Panc1 (cell line): ENCODE data around the gene CYTL1.

Source experiments
- SIN3A ChIP-seq: IDR thresholded peaks from 2 replicates; pipeline ENCODE4 v1.6.1; 2012; ENCODE audit warnings: low read depth, mild to moderate bottlenecking, low read length, moderate library complexity, borderline replicate concordance; ENCODE audit not compliant: insufficient read depth
- TF ChIP-seq, protein P1 (sequence below), 2 experiments: IDR thresholded peaks; 2 replicates each; pipeline ENCODE4 v1.6.1; 2011 to 2012; ENCODE audit warnings: low read depth in 2 of 2, control low read depth in 1 of 2, low read length in 1 of 2, mild to moderate bottlenecking in 1 of 2, moderate library complexity in 1 of 2; ENCODE audit not compliant: insufficient read depth in 1 of 2
- TF ChIP-seq, protein P2 (sequence below): fragments of 450-650 bp; IDR thresholded peaks from 2 replicates; pipeline ENCODE4 v1.5.1; 2017; ENCODE audit warnings: mild to moderate bottlenecking

DNA sequence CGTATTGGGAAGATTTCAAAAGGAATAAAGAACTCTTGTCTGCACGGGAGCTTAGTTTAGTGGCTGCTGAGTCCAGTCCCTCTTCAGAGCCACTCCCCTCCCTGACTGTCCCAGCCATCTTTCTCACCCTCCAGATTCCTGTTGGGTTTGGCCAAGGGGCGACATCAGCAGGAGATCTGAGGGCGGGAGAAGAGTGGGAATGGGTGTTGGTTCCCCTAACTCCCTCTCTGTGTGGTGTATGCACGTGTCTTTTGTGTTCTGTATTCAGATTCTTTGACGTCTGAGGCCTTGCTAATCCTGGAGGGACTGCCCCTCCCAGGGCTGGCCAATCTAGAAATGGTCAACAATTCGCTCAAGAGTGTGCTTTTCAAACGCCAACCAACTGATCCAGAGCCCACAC lies 37.4 kb downstream of the CYTL1 start:
- TF ChIP-seq, protein P1, sequence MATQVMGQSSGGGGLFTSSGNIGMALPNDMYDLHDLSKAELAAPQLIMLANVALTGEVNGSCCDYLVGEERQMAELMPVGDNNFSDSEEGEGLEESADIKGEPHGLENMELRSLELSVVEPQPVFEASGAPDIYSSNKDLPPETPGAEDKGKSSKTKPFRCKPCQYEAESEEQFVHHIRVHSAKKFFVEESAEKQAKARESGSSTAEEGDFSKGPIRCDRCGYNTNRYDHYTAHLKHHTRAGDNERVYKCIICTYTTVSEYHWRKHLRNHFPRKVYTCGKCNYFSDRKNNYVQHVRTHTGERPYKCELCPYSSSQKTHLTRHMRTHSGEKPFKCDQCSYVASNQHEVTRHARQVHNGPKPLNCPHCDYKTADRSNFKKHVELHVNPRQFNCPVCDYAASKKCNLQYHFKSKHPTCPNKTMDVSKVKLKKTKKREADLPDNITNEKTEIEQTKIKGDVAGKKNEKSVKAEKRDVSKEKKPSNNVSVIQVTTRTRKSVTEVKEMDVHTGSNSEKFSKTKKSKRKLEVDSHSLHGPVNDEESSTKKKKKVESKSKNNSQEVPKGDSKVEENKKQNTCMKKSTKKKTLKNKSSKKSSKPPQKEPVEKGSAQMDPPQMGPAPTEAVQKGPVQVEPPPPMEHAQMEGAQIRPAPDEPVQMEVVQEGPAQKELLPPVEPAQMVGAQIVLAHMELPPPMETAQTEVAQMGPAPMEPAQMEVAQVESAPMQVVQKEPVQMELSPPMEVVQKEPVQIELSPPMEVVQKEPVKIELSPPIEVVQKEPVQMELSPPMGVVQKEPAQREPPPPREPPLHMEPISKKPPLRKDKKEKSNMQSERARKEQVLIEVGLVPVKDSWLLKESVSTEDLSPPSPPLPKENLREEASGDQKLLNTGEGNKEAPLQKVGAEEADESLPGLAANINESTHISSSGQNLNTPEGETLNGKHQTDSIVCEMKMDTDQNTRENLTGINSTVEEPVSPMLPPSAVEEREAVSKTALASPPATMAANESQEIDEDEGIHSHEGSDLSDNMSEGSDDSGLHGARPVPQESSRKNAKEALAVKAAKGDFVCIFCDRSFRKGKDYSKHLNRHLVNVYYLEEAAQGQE (IDR thresholded peaks at IDR 0.05; ENCODE audit: insufficient read depth in 1 of 2, low read depth in 2 of 2, low read length in 1 of 2): no peak
- TF ChIP-seq, protein P2, sequence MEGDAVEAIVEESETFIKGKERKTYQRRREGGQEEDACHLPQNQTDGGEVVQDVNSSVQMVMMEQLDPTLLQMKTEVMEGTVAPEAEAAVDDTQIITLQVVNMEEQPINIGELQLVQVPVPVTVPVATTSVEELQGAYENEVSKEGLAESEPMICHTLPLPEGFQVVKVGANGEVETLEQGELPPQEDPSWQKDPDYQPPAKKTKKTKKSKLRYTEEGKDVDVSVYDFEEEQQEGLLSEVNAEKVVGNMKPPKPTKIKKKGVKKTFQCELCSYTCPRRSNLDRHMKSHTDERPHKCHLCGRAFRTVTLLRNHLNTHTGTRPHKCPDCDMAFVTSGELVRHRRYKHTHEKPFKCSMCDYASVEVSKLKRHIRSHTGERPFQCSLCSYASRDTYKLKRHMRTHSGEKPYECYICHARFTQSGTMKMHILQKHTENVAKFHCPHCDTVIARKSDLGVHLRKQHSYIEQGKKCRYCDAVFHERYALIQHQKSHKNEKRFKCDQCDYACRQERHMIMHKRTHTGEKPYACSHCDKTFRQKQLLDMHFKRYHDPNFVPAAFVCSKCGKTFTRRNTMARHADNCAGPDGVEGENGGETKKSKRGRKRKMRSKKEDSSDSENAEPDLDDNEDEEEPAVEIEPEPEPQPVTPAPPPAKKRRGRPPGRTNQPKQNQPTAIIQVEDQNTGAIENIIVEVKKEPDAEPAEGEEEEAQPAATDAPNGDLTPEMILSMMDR: no peak
- TF ChIP-seq SIN3A: no peak
